Parathyroid adenoma (tissue), 2 donors: ENCODE measurements around the gene TUBB4B.

ENCODE experiments used
- H2AFZ ChIP-seq: fragments of 300-600 bp; sonication (generic); one replicate; pipeline ENCODE4 v1.7.0; 2017; ENCODE audit warnings: antibody characterized with exemption, mild to moderate bottlenecking
- H3K27ac ChIP-seq: fragments of 300-600 bp; sonication (generic); one replicate; pipeline ENCODE4 v1.7.0; 2017
- H3K27me3 ChIP-seq: fragments of 300-600 bp; sonication (generic); one replicate; pipeline ENCODE4 v1.7.0; 2017; ENCODE audit warnings: low read length; ENCODE audit not compliant: control insufficient read depth, insufficient read depth
- H3K36me3 ChIP-seq: fragments of 300-600 bp; sonication (generic); one replicate; pipeline ENCODE4 v1.7.0; 2017; ENCODE audit warnings: low read length; ENCODE audit not compliant: control insufficient read depth, insufficient read depth
- H3K4me1 ChIP-seq: fragments of 300-600 bp; sonication (generic); one replicate; pipeline ENCODE4 v1.7.0; 2017; ENCODE audit warnings: control low read depth
- H3K4me2 ChIP-seq: fragments of 300-600 bp; sonication (generic); one replicate; pipeline ENCODE4 v1.7.0; 2017; ENCODE audit warnings: low read length
- H3K4me3 ChIP-seq: fragments of 300-600 bp; sonication (generic); one replicate; pipeline ENCODE4 v1.7.0; 2017; ENCODE audit warnings: low read depth, low read length
- H3K79me2 ChIP-seq: fragments of 300-600 bp; sonication (generic); one replicate; pipeline ENCODE4 v1.7.0; 2017; ENCODE audit warnings: control low read depth
- H3K9ac ChIP-seq: fragments of 300-600 bp; sonication (generic); one replicate; pipeline ENCODE4 v1.7.0; 2017; ENCODE audit warnings: mild to moderate bottlenecking
- H3K9me3 ChIP-seq: fragments of 300-600 bp; sonication (generic); one replicate; pipeline ENCODE4 v1.7.0; 2017; ENCODE audit warnings: low read length; ENCODE audit not compliant: control insufficient read depth
- TF ChIP-seq, protein P1 (sequence below): fragments of 300-600 bp; sonication (generic); IDR thresholded peaks from one replicate; pipeline ENCODE4 v1.7.0; 2017; ENCODE audit warnings: antibody characterized with exemption, mild to moderate bottlenecking
- donor health status: primary hyperparathyroidism.

TUBB4B gene

DNA sequence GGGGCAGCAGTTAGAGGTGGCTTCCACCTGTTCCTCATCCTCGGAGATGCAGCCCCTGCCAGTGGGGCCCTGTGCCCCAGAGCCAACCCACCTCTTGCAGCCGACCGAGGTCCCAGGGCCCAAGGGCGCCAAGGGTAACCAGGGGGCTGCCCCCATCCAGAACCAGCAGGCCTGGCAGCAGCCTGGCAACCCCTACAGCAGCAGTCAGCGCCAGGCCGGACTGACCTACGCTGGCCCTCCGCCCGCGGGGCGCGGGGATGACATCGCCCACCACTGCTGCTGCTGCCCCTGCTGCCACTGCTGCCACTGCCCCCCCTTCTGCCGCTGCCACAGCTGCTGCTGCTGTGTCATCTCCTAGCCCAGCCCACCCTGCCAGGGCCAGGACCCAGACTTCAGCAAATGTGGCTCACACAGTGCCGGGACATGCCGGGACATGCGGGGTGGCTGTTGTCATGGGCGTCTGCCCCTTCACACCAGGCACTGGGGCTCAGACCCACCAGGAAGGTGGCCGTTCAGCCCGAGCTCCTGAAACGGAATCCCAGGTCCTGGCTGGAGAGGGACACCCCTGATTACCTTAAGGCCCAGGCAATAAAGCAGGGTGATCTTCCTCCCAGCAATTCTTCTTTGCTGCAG, 15.3 kb upstream of the TUBB4B start:
- H2AFZ ChIP-seq: no peak overlapping the region
- no peaks in the 10 kb centered on the region for H3K36me3 ChIP-seq
- TF ChIP-seq, protein P1, sequence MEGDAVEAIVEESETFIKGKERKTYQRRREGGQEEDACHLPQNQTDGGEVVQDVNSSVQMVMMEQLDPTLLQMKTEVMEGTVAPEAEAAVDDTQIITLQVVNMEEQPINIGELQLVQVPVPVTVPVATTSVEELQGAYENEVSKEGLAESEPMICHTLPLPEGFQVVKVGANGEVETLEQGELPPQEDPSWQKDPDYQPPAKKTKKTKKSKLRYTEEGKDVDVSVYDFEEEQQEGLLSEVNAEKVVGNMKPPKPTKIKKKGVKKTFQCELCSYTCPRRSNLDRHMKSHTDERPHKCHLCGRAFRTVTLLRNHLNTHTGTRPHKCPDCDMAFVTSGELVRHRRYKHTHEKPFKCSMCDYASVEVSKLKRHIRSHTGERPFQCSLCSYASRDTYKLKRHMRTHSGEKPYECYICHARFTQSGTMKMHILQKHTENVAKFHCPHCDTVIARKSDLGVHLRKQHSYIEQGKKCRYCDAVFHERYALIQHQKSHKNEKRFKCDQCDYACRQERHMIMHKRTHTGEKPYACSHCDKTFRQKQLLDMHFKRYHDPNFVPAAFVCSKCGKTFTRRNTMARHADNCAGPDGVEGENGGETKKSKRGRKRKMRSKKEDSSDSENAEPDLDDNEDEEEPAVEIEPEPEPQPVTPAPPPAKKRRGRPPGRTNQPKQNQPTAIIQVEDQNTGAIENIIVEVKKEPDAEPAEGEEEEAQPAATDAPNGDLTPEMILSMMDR: no peak
- H3K27ac ChIP-seq: no peak overlapping the region
- H3K4me3 ChIP-seq: no peak overlapping the region
- H3K9ac ChIP-seq: no peak overlapping the region
- H3K4me1 ChIP-seq: peaks cover 5% of the 10 kb centered on the region
- no peak overlapping the region for H3K4me2 ChIP-seq
- H3K79me2 ChIP-seq: no peaks in the 10 kb centered on the region
- H3K9me3 ChIP-seq: no peaks in the 10 kb centered on the region
- no peaks in the 10 kb centered on the region for H3K27me3 ChIP-seq

DNA sequence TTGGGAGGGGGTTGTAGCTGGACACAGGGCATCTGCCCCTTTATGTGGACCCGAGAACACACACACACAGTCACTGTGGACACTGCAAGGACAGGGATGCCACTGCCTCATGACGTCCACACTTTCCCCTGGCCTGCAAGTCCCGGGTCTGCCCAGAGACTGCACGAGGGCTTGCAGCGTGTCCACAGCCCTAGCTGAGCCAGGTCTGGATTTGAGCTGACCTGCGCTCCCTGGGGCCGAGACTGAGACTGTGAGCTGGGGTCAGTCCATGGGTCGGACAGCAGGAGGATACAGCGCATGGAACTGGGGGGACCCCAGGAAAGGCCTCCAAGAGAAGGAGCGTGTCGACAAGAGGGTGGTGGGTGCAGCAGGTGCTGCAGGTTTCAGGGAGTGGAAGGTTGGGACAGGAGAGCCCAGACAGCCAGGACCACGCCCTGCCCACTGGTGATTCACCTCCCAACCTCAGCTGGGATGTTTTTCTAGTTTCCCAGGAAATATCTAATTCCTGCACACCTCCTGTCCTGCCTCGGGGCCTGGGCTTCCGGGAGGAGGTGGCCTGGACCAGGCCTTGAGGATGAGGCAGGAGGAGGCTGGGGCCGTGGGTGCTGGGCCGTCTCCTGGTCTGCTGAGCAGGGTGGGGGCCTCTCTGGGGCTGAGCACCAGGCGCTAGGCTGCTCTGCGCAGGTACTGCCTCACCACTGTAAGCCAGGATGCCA, 14.6 kb upstream of the TUBB4B start:
- H3K4me2 ChIP-seq: peak overlapping the region; percentile 64
- no peaks in the 10 kb centered on the region for H3K79me2 ChIP-seq
- TF ChIP-seq, protein P1: no peak
- no peak overlapping the region for H3K4me3 ChIP-seq
- peak overlapping the region; percentile 4 for H2AFZ ChIP-seq
- no peaks in the 10 kb centered on the region for H3K36me3 ChIP-seq
- no peaks in the 10 kb centered on the region for H3K27me3 ChIP-seq
- no peak overlapping the region for H3K9ac ChIP-seq
- H3K9me3 ChIP-seq: no peaks in the 10 kb centered on the region
- peak overlapping the region; percentile 67 for H3K27ac ChIP-seq
- peaks cover 5% of the 10 kb centered on the region for H3K4me1 ChIP-seq

DNA sequence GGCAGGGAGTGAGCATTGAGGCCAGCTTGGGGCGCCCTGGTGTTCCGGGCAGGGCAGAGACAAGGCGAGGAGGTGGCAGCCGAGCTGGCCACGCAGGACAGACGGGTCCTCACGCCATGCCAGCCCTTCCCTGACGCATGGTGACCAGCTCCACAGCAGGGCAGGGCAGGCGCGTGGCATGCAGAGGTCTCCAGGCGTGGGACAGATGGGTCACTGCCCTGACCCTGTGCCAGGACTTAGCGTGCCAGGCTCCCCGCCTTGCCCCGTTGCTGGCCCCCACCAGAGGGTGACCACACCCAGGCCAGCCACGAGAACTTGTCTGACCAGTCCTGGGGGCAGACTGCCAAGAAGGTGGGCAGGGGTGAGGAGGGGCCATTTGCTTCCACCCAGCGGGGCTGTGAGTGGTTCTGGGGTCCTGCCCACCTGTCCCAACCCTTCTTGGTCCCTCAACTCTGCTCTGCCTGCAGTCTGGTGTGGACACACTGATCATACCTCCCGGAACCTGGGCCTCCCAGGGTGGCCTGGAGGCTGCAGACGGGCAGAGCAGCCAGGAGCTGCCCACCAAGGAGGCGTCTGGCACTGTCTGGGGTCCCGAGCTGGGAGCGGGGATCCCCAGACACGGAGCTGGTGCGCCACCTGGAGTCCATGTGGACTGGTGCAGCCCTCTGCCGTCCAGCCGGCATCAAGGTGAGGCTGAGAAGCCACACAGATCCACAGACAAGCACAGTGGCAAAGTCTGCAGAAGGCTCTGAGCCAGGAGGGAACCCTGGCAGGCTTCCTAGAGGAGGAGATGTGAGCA, 13.8 kb upstream of the TUBB4B start, which contains the start of gene RNF224:
TSS of gene RNF224 (plus strand) at position 449 of the 799 bp plus-strand sequence. CDS start 834 bp downstream, outside the sequence.
- Histone ChIP-seq H2AFZ (peak within 1 kb of the TSS; percentile 4), H3K27ac (peak within 1 kb of the TSS; percentile 67), H3K79me2 (no peaks in the 10 kb centered on the region), H3K27me3 (no peaks in the 10 kb centered on the region), H3K9me3 (no peaks in the 10 kb centered on the region), H3K4me3 (peak within 1 kb of the TSS; percentile 28), H3K4me1 (peaks cover 5% of the 10 kb centered on the region), H3K9ac (no peak within 1 kb of the TSS), H3K36me3 (no peaks in the 10 kb centered on the region), H3K4me2 (peak within 1 kb of the TSS; percentile 64)
- TF ChIP-seq, protein P1: peak; percentile 76

DNA sequence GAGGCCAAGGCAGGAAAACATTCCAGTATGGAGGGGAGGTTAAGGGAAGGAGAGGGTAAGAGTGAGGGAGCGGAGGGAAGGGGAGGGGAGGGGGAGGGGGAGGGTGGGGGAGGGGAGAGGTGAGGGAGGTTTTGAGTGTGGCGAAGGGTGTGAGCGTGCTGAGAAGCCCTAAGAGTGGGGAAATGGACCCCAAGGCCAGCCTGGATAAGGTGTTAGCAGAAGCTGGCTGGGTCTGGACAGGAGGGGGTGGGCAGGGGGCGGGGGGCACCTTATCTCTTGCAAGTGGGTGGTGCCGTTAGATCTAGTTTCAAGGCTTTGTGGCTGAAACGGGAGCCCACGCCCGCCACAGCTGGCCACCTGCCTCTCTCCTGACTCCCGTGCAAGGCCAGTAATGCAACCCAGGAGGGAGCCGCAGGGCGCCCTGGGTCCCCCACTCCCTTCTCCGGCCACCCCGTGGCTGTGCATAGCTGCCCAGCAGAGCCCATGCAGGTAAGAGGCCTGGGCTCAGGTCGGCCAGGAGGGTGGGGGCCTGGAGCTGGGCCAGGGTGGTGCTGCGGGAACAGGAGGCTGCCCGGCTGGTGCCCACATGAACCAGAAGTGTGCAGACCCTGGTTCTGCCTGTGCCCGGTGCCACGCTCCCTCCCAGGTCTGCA, 13.1 kb upstream of the TUBB4B start:
- H2AFZ ChIP-seq: no peak overlapping the region
- H3K27ac ChIP-seq: no peak overlapping the region
- TF ChIP-seq, protein P1: no peak
- H3K4me2 ChIP-seq: no peak overlapping the region
- H3K4me3 ChIP-seq: no peak overlapping the region
- no peaks in the 10 kb centered on the region for H3K9me3 ChIP-seq
- H3K79me2 ChIP-seq: no peaks in the 10 kb centered on the region
- H3K27me3 ChIP-seq: no peaks in the 10 kb centered on the region
- H3K4me1 ChIP-seq: peaks cover 5% of the 10 kb centered on the region
- no peaks in the 10 kb centered on the region for H3K36me3 ChIP-seq
- no peak overlapping the region for H3K9ac ChIP-seq
